Parathyroid adenoma (tissue), 2 donors: Measurements from ENCODE around the gene NR1H4.
"Not testable (repeated sequence)": the region's sequence is repeated elsewhere in the genome, so short reads cannot be mapped to it uniquely, and the experiment has no call there.

ENCODE experiments used
- H2AFZ ChIP-seq: fragments of 300-600 bp; sonication (generic); one replicate; pipeline ENCODE4 v1.7.0; 2017; ENCODE audit warnings: antibody characterized with exemption, mild to moderate bottlenecking
- H3K27ac ChIP-seq: fragments of 300-600 bp; sonication (generic); one replicate; pipeline ENCODE4 v1.7.0; 2017
- H3K27me3 ChIP-seq: fragments of 300-600 bp; sonication (generic); one replicate; pipeline ENCODE4 v1.7.0; 2017; ENCODE audit warnings: low read length; ENCODE audit not compliant: control insufficient read depth, insufficient read depth
- H3K36me3 ChIP-seq: fragments of 300-600 bp; sonication (generic); one replicate; pipeline ENCODE4 v1.7.0; 2017; ENCODE audit warnings: low read length; ENCODE audit not compliant: control insufficient read depth, insufficient read depth
- H3K4me1 ChIP-seq: fragments of 300-600 bp; sonication (generic); one replicate; pipeline ENCODE4 v1.7.0; 2017; ENCODE audit warnings: control low read depth
- H3K4me2 ChIP-seq: fragments of 300-600 bp; sonication (generic); one replicate; pipeline ENCODE4 v1.7.0; 2017; ENCODE audit warnings: low read length
- H3K4me3 ChIP-seq: fragments of 300-600 bp; sonication (generic); one replicate; pipeline ENCODE4 v1.7.0; 2017; ENCODE audit warnings: low read depth, low read length
- H3K79me2 ChIP-seq: fragments of 300-600 bp; sonication (generic); one replicate; pipeline ENCODE4 v1.7.0; 2017; ENCODE audit warnings: control low read depth
- H3K9ac ChIP-seq: fragments of 300-600 bp; sonication (generic); one replicate; pipeline ENCODE4 v1.7.0; 2017; ENCODE audit warnings: mild to moderate bottlenecking
- H3K9me3 ChIP-seq: fragments of 300-600 bp; sonication (generic); one replicate; pipeline ENCODE4 v1.7.0; 2017; ENCODE audit warnings: low read length; ENCODE audit not compliant: control insufficient read depth
- TF ChIP-seq, protein P1 (sequence below): fragments of 300-600 bp; sonication (generic); IDR thresholded peaks from one replicate; pipeline ENCODE4 v1.7.0; 2017; ENCODE audit warnings: antibody characterized with exemption, mild to moderate bottlenecking
- donor health status: primary hyperparathyroidism.

NR1H4 gene

DNA sequence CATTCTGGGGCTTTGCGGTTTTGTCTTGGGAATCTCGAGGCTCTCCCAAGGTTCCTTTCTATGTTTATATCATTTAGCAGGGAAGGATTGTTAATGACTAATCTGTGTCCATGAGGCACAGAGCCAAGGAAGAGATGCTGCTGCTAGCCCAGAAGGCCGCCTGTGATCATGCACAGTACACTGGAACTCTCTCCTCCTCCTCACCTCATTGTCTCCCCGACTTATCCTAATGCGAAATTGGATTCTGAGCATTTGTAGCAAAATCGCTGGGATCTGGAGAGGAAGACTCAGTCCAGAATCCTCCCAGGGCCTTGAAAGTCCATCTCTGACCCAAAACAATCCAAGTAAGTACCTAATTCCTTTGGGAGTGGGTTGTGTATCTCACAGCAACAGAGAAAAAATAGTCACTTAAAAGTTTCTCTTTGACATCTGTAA is at the start of gene NR1H4:
NR1H4 (plus strand) TSS at position 151 of the 435 bp plus-strand sequence. CDS start 19,458 bp downstream, outside the sequence.
- H3K27ac ChIP-seq, result no peak within 1 kb of the TSS
- no peak within 1 kb of the TSS for H3K4me2 ChIP-seq
- no peak within 1 kb of the TSS for H2AFZ ChIP-seq
- H3K9ac ChIP-seq, result no peak within 1 kb of the TSS
- H3K36me3 ChIP-seq, result no peaks in the 10 kb centered on the region
- no peaks in the 10 kb centered on the region for H3K27me3 ChIP-seq
- no peaks in the 10 kb centered on the region for H3K9me3 ChIP-seq
- no peaks in the 10 kb centered on the region for H3K4me1 ChIP-seq
- H3K4me3 ChIP-seq, result no peak within 1 kb of the TSS
- TF ChIP-seq, protein P1, sequence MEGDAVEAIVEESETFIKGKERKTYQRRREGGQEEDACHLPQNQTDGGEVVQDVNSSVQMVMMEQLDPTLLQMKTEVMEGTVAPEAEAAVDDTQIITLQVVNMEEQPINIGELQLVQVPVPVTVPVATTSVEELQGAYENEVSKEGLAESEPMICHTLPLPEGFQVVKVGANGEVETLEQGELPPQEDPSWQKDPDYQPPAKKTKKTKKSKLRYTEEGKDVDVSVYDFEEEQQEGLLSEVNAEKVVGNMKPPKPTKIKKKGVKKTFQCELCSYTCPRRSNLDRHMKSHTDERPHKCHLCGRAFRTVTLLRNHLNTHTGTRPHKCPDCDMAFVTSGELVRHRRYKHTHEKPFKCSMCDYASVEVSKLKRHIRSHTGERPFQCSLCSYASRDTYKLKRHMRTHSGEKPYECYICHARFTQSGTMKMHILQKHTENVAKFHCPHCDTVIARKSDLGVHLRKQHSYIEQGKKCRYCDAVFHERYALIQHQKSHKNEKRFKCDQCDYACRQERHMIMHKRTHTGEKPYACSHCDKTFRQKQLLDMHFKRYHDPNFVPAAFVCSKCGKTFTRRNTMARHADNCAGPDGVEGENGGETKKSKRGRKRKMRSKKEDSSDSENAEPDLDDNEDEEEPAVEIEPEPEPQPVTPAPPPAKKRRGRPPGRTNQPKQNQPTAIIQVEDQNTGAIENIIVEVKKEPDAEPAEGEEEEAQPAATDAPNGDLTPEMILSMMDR, result no peak
- H3K79me2 ChIP-seq, result no peaks in the 10 kb centered on the region

DNA sequence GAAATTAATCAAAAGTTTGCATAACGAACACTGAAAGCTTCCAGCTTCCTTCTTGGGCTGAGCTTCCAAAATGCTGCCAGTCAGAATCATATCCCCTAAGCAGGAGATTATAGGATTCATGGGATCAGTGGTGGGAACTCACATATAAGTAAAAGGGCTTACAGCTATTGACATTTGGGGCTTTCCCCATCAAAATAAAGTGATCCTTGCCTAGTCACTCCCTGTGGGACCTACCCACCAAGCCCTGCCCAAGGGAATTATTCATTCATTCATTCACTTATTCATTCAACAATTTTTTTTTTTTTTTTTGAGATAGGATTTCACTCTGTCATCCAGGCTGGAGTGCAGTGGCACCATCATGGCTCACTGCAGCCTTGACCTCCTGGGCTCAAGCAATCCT is 47.5 kb upstream of the NR1H4 start:
- Histone ChIP-seq H3K27me3 (no peaks in the 10 kb centered on the region), H3K9me3 (no peaks in the 10 kb centered on the region), H3K27ac (no peak overlapping the region), H3K4me3 (no peak overlapping the region), H3K36me3 (no peaks in the 10 kb centered on the region), H2AFZ (no peak overlapping the region), H3K4me1 (no peaks in the 10 kb centered on the region), H3K79me2 (no peaks in the 10 kb centered on the region), H3K4me2 (no peak overlapping the region), H3K9ac (no peak overlapping the region)
- TF ChIP-seq, protein P1, result no peak

DNA sequence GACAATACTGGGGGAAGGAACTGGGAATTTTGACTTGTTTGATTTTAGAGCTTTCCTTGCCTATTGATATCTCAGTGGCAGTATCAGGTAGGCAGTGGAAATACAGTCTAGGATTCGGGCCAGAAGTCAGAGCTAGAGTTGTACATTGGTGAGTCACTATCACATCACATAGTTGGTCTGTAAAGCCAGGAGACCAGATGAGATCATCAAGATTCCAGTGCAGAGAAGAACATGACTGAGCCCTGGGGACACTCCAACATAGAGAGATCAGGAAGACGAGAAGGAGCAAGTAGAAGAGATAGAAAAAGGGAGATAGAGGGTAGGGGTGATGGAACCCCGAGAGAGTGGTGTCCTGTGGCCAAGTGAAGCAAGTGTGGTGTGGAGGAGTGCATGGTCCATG is 46.6 kb upstream of the NR1H4 start:
- Histone ChIP-seq H3K4me2 (no peak overlapping the region), H3K36me3 (no peaks in the 10 kb centered on the region), H3K4me3 (no peak overlapping the region), H3K79me2 (no peaks in the 10 kb centered on the region), H3K4me1 (no peaks in the 10 kb centered on the region), H3K9me3 (no peaks in the 10 kb centered on the region), H2AFZ (no peak overlapping the region), H3K27ac (no peak overlapping the region), H3K27me3 (no peaks in the 10 kb centered on the region), H3K9ac (no peak overlapping the region)
- TF ChIP-seq, protein P1, result no peak

DNA sequence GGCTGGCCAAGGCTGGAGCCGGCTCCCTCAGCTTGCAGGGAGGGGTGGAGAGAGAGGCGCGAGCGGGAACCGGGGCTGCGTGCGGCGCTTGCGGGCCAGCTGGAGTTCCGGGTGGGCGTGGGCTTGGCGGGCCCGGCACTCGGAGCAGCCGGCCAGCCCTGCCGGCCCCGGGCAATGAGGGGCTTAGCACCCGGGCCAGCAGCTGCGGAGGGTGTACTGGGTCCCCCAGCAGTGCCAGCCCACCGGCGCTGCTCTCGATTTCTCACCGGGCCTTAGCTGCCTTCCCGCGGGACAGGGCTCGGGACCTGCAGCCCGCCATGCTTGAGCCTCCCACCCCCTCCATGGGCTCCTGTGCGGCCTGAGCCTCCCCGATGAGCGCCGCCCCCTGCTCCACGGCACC is 43.4 kb upstream of the NR1H4 start:
- not testable (repeated sequence) for H3K4me2 ChIP-seq, H3K27me3 ChIP-seq, H3K9ac ChIP-seq, H3K4me3 ChIP-seq, H3K27ac ChIP-seq, H3K9me3 ChIP-seq, H3K36me3 ChIP-seq, H3K79me2 ChIP-seq, H3K4me1 ChIP-seq, H2AFZ ChIP-seq

DNA sequence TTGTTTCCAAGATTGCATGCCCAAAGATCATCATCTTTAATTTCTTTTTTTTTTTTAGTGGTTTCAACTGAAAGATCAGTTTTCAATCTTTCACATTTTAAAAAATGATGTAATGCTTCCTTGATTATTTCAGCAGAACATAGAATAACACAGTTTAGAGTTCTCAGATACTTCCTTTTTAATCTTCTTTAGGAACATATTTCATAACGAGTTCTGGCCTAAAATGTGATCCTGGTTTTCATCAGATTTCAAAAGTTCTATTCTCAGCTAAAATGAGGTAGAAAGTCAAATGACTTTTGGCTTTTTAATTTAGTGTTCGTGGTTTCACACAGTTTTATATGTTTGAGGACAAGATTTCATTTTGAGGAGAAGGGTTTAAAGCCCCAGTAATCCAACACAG is 40.0 kb upstream of the NR1H4 start:
- TF ChIP-seq, protein P1, result no peak

More for the DNA sequence above, 40.0 kb upstream of the NR1H4 start:
- Histone ChIP-seq H3K27ac (no peak overlapping the region), H3K4me2 (no peak overlapping the region), H3K9ac (no peak overlapping the region), H3K27me3 (no peaks in the 10 kb centered on the region), H2AFZ (no peak overlapping the region), H3K79me2 (no peaks in the 10 kb centered on the region), H3K4me1 (no peaks in the 10 kb centered on the region), H3K36me3 (no peaks in the 10 kb centered on the region), H3K9me3 (no peaks in the 10 kb centered on the region), H3K4me3 (no peak overlapping the region)
